Lower leg skin (tissue), 3 donors: Measurements from ENCODE around the gene RGS10.

Source experiments
- CTCF ChIP-seq, 3 donors: fragments of 450-650 bp; IDR thresholded peaks; one replicate each; pipeline ENCODE4 v1.5.1; 2016; ENCODE audit warnings: antibody characterized with exemption in 3 of 3, mild to moderate bottlenecking in 3 of 3, moderate library complexity in 2 of 3
- POLR2A ChIP-seq, 2 donors: fragments of 450-650 bp; IDR thresholded peaks; one replicate each; pipeline ENCODE4 v1.6.1; 2016 to 2017; ENCODE audit warnings: antibody characterized with exemption in 2 of 2, mild to moderate bottlenecking in 1 of 2, moderate library complexity in 1 of 2

GRCh38 chr10:119462773-119463172 lies 79.7 kb downstream of the RGS10 start:
- TF ChIP-seq POLR2A (IDR thresholded peaks at IDR 0.05) (no peak), CTCF (IDR thresholded peaks at IDR 0.05) (no peak)
